GM12892 (cell line): ENCODE measurements around the gene FAAP100.

ENCODE experiments used
- POLR2A ChIP-seq: IDR thresholded peaks from 2 replicates; pipeline ENCODE4 v1.6.1; 2011; ENCODE audit warnings: low read depth, low read length, control low read depth
- POLR2AphosphoS5 ChIP-seq: IDR thresholded peaks from 2 replicates; pipeline ENCODE4 v1.6.1; 2011; ENCODE audit warnings: low read depth, low read length, control low read depth
- TAF1 ChIP-seq: IDR thresholded peaks from 2 replicates; pipeline ENCODE4 v1.6.1; 2011; ENCODE audit warnings: low read depth, mild to moderate bottlenecking, control low read depth, low read length, borderline replicate concordance

DNA sequence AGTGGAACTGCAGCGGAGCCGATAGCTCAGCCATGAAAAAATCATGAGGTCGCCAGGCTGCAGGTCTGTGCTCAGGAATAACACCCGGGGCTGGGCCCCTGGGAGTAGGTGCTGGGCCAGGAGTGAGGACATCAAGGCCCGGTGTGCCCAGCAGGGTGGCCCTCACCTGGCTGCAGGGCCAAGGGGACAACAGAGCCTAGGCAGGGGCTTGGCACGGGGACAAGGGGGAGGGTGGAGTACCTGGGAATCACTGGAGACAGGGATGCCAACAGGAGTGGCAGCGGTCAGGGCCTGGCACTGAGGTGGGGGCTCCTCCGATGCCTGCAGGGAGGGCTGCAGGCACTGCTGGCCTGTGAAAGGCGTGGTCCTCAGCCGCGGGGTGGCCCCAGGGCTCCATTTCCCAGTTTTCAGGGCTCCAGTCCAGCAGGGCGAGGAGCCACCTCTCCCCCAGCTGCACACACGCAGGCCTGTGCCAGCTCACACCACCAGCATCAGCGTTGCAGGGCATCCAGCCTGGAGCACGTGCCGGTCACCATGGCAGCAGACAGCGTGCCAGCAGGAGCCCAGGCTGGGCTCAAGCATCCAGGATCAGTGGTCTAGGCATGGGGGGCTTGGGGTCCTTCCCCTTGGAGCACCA is 28.6 kb downstream of the FAAP100 start:
- no peak for TF ChIP-seq POLR2AphosphoS5
- TF ChIP-seq POLR2A: no peak
- no peak for TF ChIP-seq TAF1
